ENCODE measurements around the gene MRE11. TPM values are rescaled to one million over a fixed set of nuclear protein-coding genes. Genes with fewer than 3 reads are reported as not detected.

MRE11 gene
- total RNA-seq, 6 donors from 2014 or later, result 6.7 to 24.7 (median 16.3) TPM

DNA sequence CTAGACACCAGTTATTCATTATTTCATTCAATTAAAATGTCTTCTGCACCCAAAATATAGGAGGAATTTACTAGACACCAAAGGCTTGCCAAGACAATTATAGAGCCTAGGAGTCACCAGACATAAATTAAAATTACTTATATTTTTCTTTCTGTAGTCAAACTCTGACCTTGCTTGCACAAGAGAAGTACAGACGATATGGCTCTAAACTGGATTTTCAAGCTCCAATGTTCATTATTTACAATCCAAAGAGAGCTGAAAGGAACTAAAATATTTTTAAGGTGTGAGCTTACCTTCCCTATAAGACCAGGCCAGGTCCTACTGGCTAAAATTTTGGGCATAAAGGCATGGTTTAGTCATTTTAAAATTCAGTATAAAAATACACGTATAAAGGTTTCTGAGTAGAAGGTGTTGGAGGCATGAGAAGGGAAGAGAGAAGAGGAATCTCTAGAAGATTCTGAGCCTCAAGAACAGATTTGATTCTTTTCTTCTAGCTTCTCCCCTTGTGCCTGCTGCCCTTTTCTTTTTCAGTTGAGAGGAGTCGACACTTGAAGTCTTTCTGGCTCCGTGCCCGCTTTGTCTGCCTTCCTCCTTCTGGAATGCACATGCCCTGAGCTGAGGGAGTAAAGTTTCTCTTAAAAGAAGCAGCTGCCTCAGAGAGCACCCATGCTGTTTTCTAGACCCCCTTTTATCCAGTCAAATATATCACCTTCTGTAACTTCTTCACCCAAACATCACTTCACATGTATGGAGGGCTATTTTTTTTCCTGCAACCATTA, 32.1 kb upstream of the MRE11 start:
- peak in 1 of 2 donors; percentile 81 for DNase-seq
- no peak for ATAC-seq (ENCODE audit: low FRiP score in 2 of 2)
- Histone ChIP-seq H3K36me3 (no peaks in the 10 kb centered on the region), H3K27me3 (no peaks in the 10 kb centered on the region), H3K4me3 (no peak overlapping the region), H3K9me3 (no peaks in the 10 kb centered on the region), H3K27ac (no peak overlapping the region), H3K4me1 (peaks cover 0 to 5% (median 0%) of the 10 kb centered on the region in 4 donors)
- 24 to 33% methylated on average over 5 of the region's 5 CpGs for WGBS, 2 donors
- TF ChIP-seq, protein P1, sequence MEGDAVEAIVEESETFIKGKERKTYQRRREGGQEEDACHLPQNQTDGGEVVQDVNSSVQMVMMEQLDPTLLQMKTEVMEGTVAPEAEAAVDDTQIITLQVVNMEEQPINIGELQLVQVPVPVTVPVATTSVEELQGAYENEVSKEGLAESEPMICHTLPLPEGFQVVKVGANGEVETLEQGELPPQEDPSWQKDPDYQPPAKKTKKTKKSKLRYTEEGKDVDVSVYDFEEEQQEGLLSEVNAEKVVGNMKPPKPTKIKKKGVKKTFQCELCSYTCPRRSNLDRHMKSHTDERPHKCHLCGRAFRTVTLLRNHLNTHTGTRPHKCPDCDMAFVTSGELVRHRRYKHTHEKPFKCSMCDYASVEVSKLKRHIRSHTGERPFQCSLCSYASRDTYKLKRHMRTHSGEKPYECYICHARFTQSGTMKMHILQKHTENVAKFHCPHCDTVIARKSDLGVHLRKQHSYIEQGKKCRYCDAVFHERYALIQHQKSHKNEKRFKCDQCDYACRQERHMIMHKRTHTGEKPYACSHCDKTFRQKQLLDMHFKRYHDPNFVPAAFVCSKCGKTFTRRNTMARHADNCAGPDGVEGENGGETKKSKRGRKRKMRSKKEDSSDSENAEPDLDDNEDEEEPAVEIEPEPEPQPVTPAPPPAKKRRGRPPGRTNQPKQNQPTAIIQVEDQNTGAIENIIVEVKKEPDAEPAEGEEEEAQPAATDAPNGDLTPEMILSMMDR (IDR thresholded peaks at IDR 0.05), result no peak
- TF ChIP-seq EP300 (IDR thresholded peaks at IDR 0.05) (no peak), POLR2AphosphoS5 (IDR thresholded peaks at IDR 0.05) (no peak), POLR2A (IDR thresholded peaks at IDR 0.05) (no peak)

- no peak overlapping the region for H3K27ac ChIP-seq
- H3K9me3 ChIP-seq, result no peaks in the 10 kb centered on the region
- H3K4me1 ChIP-seq, result peaks cover 0 to 11% (median 0%) of the 10 kb centered on the region in 4 donors
- no peak for DNase-seq
- no peak overlapping the region for H3K4me3 ChIP-seq
- ATAC-seq (ENCODE audit: low FRiP score in 2 of 2), result no peak
- TF ChIP-seq, protein P1 (IDR thresholded peaks at IDR 0.05), result no peak
- TF ChIP-seq EP300 (IDR thresholded peaks at IDR 0.05) (no peak), POLR2A (IDR thresholded peaks at IDR 0.05) (no peak), POLR2AphosphoS5 (IDR thresholded peaks at IDR 0.05) (no peak)
- no peaks in the 10 kb centered on the region for H3K36me3 ChIP-seq
- WGBS, 2 donors, result 78 to 91% methylated on average over 1 of the region's 1 CpG
- H3K27me3 ChIP-seq, result no peaks in the 10 kb centered on the region
Observed at GRCh38 chr11:94524341-94524740, 30.7 kb upstream of the MRE11 start.

DNA sequence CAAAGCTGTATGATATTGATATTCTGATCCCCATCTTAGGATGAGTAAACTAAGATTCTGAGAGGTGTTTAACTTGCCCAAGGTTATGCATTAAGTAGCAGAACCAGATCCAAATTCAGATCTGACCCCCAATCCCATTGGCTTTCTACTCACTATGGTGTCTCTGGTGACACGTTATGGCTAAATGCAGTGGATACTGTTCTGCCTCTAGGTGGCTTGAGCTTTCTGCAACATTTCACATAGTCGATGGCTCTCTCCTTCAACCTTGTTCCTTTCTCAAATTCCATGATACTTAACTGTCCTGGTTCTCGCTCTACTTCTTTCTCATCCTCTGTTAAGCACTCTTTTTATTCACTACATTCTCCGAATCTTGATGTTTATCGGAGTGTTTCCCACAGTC, 28.0 kb upstream of the MRE11 start:
- Histone ChIP-seq H3K4me1 (peaks cover 0 to 11% (median 0%) of the 10 kb centered on the region in 4 donors), H3K36me3 (no peaks in the 10 kb centered on the region), H3K27ac (no peak overlapping the region), H3K4me3 (no peak overlapping the region), H3K9me3 (no peaks in the 10 kb centered on the region), H3K27me3 (no peaks in the 10 kb centered on the region)
- no peak for TF ChIP-seq POLR2A (IDR thresholded peaks at IDR 0.05)
- TF ChIP-seq, protein P1 (IDR thresholded peaks at IDR 0.05), result peak in 5 of 6 experiments; percentile 10 to 35 (median 15)
- 59 to 66% methylated on average over 4 to 5 of the region's 5 CpGs for WGBS, 2 donors
- ATAC-seq (ENCODE audit: low FRiP score in 2 of 2), result peak in 1 of 2 donors; percentile 71
- DNase-seq, result no peak

- no peaks in the 10 kb centered on the region for H3K27me3 ChIP-seq
- no peaks in the 10 kb centered on the region for H3K36me3 ChIP-seq
- no peak overlapping the region for H3K27ac ChIP-seq
- H3K4me1 ChIP-seq, result peaks cover 0 to 6% (median 0%) of the 10 kb centered on the region in 4 donors
- WGBS, 2 donors, result 9% methylated on average over 5 of the region's 5 CpGs
- ATAC-seq (ENCODE audit: low FRiP score in 2 of 2) (peak in 1 of 2 donors; percentile 79), DNase-seq (no peak)
- TF ChIP-seq, protein P1 (IDR thresholded peaks at IDR 0.05), result peak; percentile 27 to 62 (median 49)
- TF ChIP-seq POLR2A (IDR thresholded peaks at IDR 0.05), result no peak
- H3K9me3 ChIP-seq, result no peaks in the 10 kb centered on the region
- H3K4me3 ChIP-seq, result no peak overlapping the region
Observed at GRCh38 chr11:94519478-94520084, 25.9 kb upstream of the MRE11 start.

All from upper lobe of left lung (tissue), 6 donors.